Activated CD4-positive, alpha-beta T cell treated with anti-CD3 and anti-CD28 coated beads, Interleukin-2, amount 50 U/mL, for 16 hours (primary cell): ENCODE data around the gene FAM98B.

Experiments used
- DNase-seq: peaks from one replicate; pipeline ENCODE4 v3.0.0-alpha.2; 2020

The FAM98B gene

GRCh38 chr15:38461066-38461833 lies 7.3 kb downstream of the FAM98B start:
- peak; percentile 25 for DNase-seq

- DNase-seq, result no peak
These were observed 10.0 kb downstream of the FAM98B start for GRCh38 chr15:38463893-38464292.

GRCh38 chr15:38464675-38465074 lies 10.7 kb downstream of the FAM98B start:
- DNase-seq, result no peak

- DNase-seq, result no peak
These were observed 16.9 kb downstream of the FAM98B start for GRCh38 chr15:38470816-38471215.

- no peak for DNase-seq
These were observed 18.0 kb downstream of the FAM98B start for GRCh38 chr15:38471974-38472373.

GRCh38 chr15:38474155-38474757 lies 20.3 kb downstream of the FAM98B start:
- peak; percentile 65 for DNase-seq

- DNase-seq, result no peak
These were observed 21.4 kb downstream of the FAM98B start for GRCh38 chr15:38475361-38475760.

GRCh38 chr15:38476120-38476519 lies 22.2 kb downstream of the FAM98B start:
- DNase-seq, result no peak

- DNase-seq, result no peak
These were observed 23.7 kb downstream of the FAM98B start for GRCh38 chr15:38477637-38478036.

- no peak for DNase-seq
These were observed 25.3 kb downstream of the FAM98B start for GRCh38 chr15:38479266-38479665.

- no peak for DNase-seq
These were observed 25.8 kb downstream of the FAM98B start for GRCh38 chr15:38479756-38480155.

GRCh38 chr15:38481113-38481512 lies 27.2 kb downstream of the FAM98B start:
- no peak for DNase-seq

GRCh38 chr15:38481761-38482160 lies 27.8 kb downstream of the FAM98B start:
- DNase-seq, result no peak

GRCh38 chr15:38482572-38482971 lies 28.6 kb downstream of the FAM98B start:
- no peak for DNase-seq

GRCh38 chr15:38486936-38487335 lies 33.0 kb downstream of the FAM98B start:
- peak; percentile 54 for DNase-seq

- DNase-seq, result no peak
These were observed 33.5 kb downstream of the FAM98B start for GRCh38 chr15:38487378-38487777.

GRCh38 chr15:38490242-38490922 lies 36.5 kb downstream of the FAM98B start:
- peak; percentile 10 for DNase-seq

- no peak for DNase-seq
These were observed 42.2 kb downstream of the FAM98B start for GRCh38 chr15:38496151-38496550.

- no peak for DNase-seq
These were observed 45.7 kb downstream of the FAM98B start for GRCh38 chr15:38499651-38500050.

GRCh38 chr15:38503496-38503895 lies 49.6 kb downstream of the FAM98B start:
- no peak for DNase-seq

GRCh38 chr15:38504680-38505467 lies 50.9 kb downstream of the FAM98B start:
- no peak for DNase-seq

GRCh38 chr15:38506997-38507396 lies 53.1 kb downstream of the FAM98B start:
- DNase-seq, result no peak

- no peak for DNase-seq
These were observed 53.6 kb downstream of the FAM98B start for GRCh38 chr15:38507570-38507969.
